ENCODE measurements around the gene CORIN.
"Not testable (repeated sequence)": the region's sequence is repeated elsewhere in the genome, so short reads cannot be mapped to it uniquely, and the experiment has no call there.

CORIN gene

DNA sequence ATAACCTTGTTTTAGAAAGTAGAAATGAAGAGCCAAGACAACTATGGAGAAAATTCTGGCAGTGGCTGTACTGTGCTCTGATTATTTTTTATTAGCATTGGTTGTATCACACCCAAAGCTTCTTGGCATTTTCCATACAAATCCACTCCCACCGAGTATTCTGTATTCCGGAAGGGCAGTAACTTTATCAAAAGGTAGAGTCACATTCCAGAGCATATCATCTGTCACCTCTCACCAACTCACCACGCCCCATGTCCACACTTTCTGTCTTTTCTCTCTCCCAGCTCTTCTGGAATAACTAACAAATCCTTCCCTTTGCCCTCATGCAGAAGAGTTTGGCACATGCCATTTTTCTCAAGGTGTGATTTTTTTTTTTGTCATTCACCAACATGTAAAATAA lies 52.7 kb downstream of the CORIN start:
- no peak overlapping the region for H3K4me3 ChIP-seq (ENCODE audit: low read length)
- no peak for DNase-seq (ENCODE audit: low read depth, low spot score)

DNA sequence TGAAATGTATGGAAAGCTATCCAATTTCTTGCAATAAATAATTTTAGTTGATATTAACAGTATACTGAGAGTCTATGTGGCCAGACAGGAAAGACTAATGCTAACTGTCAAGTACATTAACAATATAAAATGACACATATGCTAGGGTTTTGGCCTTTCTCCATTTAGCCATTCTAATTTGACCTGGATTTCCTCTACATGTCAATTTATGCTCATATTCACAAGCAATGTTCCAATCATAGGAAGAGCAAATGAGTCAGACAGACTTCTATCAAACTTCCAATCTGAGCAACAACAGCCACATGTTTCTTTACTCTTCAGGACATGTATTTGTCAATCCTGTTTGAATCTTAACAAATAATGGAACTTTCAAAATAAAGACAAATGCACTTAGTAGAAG lies 53.6 kb downstream of the CORIN start:
- no peak overlapping the region for H3K4me3 ChIP-seq (ENCODE audit: low read length)
- no peak for DNase-seq (ENCODE audit: low read depth, low spot score)

DNA sequence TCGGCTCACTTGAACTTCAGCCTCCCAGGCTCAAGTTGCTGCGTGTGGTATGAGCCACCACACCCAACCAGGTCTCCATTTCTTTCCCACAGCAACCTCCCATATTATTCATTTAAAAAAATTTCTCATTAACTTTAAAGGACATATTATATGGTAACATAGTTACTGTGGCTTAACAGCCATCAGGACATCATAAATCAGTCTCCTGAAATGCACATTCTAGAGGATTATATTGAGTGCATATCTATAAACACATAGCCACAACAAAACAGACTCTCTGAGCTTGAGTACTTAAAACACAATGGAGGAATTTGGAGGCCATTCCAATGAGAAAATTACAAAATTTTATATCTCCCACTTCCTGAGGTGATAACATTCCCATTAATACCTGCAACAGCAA lies 61.5 kb downstream of the CORIN start:
- DNase-seq (ENCODE audit: low read depth, low spot score): no peak
- H3K4me3 ChIP-seq (ENCODE audit: low read length): no peak overlapping the region

DNA sequence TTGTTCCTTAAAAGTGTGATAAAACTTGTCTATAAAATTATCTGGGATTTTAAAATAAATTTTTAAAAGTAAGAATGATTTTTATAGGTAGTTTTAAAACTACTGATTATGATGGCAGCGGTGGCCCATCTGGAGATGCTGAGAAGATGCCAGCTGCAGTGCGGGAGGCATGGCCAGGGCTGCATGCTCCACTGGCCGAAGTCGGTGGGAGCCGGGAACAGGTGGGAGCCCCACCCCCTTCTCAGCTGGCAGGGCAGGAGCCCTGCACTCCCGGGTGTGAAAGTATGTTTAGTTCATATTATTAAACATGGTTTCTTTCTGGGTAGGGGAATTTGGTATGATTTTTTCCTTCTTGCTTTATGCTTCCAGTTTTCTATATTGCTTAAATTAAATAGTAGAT lies 63.8 kb downstream of the CORIN start:
- no peak for DNase-seq (ENCODE audit: low read depth, low spot score)
- H3K4me3 ChIP-seq (ENCODE audit: low read length): no peak overlapping the region

DNA sequence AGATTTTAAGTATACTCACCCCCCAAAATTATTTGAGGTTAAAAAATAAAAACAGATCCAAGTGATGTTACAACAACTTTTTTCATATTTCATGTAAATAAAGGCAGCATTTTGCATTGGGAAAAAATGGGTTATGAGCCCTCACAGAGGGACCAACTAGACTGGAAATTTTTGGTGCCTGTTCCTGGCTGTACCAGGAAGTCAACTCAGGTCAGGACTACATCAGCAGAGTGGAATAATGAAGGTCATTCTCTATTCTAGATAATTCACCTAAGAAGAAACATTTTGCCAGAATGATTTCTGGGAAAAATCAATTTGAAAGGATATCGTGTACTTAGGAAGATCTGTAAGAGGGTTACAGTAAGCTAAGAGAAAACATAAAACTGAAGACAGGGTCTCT lies 66.8 kb downstream of the CORIN start:
- no peak overlapping the region for H3K4me3 ChIP-seq (ENCODE audit: low read length)
- DNase-seq (ENCODE audit: low read depth, low spot score): no peak

DNA sequence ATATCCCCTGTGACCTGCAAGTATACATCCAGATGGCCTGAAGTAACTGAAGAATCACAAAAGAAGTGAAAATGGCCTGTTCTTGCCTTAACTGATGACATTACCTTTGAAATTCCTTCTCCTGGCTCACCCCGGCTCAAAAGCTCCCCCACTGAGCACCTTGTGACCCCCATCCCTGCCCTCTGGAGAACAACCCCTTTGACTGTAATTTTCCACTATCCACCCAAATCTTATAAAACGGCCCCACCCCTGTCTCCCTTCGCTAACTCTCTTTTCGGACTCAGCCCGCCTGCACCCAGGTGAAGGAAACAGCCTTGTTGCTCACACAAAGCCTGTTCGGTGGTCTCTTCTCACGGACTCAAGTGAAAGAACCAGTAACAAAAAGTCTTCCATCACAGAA lies 69.9 kb downstream of the CORIN start:
- not testable (repeated sequence) for DNase-seq (ENCODE audit: low read depth, low spot score); H3K4me3 ChIP-seq (ENCODE audit: low read length)

DNA sequence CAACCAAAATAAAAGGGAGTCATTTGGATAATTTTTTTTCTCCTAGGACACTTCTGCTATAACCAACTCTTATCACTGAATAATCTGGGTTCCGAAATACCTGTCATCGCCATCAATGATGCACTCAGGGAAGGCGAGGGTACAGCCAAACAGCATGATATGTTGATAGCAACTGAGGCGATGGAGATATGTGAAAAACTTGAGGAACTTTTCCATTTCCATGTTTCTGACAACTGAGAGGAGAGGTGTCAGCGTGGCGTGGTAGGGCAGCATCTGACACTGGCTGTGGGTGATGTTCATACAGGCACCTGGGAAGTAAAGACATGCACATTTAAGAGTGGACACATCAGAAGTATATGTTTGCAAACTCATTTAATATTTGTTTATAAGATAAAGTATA lies 74.6 kb downstream of the CORIN start:
- H3K4me3 ChIP-seq (ENCODE audit: low read length): no peak overlapping the region
- DNase-seq (ENCODE audit: low read depth, low spot score): no peak

DNA sequence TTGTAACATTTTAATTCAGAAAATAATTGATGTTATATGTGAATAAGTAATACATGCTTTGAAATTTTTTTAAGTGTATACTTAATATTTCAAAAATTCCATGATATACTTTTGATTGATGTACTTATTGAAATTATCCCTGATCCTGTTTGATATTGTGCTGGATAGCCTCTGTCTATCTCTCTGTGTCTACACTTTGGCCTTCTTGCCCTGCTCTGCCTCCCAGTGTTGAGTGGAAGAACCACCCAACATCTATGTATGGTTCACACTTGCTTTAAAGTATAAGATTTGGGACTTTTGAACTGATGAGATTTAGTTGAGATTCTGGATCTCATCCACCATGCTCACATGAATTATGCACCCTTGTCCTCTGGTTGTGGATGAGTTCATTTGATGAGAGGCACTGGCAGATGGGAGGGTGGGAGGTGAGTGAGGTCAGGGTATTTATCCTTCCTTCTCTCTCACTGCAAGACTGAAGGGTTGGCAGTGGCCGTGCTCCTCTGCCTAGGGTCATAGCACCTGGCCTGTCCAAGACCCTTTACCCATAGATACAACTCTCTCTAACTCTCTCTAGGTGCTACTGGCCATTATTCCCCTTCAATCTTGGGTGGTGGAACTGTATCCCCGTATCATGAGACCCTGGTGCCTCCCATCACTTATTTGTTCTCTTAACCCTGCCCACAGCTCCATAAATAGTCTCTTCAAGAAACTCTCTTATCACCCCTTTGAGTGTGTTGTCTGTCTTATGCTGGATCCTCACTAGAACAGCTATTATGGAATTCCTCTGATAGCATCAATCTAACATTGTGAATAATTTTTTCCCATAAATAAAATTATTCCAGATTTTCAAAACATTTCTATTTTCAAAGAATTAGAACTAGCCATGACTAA lies 75.2 kb downstream of the CORIN start:
- H3K4me3 ChIP-seq (ENCODE audit: low read length): no peak overlapping the region
- no peak for DNase-seq (ENCODE audit: low read depth, low spot score)

DNA sequence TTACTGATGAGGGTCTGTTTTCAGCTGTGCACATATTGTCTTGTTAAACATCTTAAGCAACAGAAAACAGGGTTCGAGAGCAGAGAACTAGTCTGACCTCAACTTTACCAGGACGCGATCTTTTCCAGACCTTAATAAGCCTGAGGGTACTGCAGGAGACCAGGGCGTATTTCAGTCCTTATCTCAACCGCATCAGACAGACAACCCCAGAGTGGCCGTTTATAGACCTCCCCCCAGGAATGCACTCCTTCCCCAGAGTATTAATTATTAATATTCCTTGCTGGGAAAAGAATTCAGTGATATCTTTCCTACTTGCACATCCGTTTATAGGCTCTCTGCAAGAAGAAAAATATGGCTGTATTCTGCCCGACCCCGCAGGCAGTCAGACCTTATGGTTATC lies 84.6 kb downstream of the CORIN start:
- not testable (repeated sequence) for DNase-seq (ENCODE audit: low read depth, low spot score); H3K4me3 ChIP-seq (ENCODE audit: low read length)

DNA sequence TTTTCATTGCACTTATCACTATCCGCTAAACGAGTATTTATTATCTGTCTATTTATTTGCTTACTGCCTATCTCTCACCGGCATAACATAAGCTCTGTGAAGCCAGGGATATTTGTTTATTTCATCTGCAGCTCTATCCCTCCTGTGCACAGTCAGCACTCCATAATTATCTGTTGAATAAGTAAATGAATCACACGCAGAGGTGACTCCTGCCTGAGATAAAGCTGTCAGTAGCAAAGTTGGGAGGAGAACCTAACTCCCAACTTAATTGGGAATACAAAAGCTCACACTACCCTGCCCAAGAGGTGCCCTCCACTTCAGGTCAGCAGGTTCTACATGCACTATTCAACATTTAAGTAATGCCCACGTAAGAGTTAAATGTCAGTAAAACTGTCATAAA lies 85.7 kb downstream of the CORIN start:
- DNase-seq (ENCODE audit: low read depth, low spot score): no peak
- no peak overlapping the region for H3K4me3 ChIP-seq (ENCODE audit: low read length)

DNA sequence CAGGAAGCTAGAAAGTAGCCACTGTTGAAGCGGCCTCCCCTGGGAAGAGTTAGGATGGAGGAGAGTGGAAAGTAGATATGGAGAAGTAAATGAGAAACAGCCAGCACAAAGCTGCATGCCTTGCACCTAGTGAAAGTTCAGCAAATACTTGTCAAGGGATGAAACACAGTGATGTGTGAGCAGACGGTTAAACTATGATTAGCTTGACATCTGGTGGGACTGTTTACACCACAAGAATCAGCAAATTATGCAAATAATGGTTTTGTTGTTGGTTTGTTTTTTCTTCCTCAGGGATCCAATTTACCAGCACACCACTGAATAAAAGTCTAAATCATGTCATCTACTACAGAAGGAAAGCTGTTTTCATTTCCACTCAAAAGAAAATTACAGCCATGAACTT lies 87.1 kb downstream of the CORIN start:
- H3K4me3 ChIP-seq (ENCODE audit: low read length): no peak overlapping the region
- DNase-seq (ENCODE audit: low read depth, low spot score): no peak

DNA sequence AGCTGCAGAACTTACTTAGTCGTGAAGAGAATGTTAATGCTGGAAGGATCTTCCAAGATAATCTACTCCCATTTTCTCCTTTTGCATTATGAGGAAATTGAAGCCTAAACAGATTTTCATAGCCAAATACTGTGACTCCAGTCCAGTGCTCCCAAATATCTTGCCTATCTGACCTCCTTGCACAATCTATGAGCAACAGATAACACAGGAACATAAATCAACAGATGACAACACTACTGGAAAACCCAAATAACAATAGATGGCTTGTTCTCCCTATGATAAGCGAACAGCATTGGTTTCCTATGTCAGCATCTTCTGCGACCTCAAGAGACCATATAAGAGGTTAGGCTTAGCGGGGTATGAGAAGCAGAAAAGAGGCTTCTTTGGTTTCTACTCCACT lies 88.0 kb downstream of the CORIN start:
- no peak for DNase-seq (ENCODE audit: low read depth, low spot score)
- H3K4me3 ChIP-seq (ENCODE audit: low read length): no peak overlapping the region

DNA sequence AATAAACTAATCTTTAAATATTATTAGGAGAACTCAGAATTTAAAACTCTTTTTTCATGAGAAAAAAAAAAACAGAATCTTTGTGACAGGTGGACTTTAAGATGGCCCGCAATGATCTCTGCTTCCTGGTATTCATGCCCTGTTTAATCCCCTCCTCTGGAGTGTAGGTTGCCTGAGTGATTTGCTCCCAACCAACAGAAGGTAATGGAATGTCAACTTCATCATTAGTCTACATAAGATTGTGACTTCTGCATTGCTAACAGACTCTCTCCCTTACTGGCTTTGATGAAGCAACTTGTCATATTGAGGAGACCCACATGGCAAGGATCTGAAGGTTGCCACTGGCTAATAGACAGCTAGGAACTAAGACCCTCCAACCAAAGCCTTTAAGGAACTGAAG lies 88.8 kb downstream of the CORIN start:
- no peak for DNase-seq (ENCODE audit: low read depth, low spot score)
- H3K4me3 ChIP-seq (ENCODE audit: low read length): no peak overlapping the region

DNA sequence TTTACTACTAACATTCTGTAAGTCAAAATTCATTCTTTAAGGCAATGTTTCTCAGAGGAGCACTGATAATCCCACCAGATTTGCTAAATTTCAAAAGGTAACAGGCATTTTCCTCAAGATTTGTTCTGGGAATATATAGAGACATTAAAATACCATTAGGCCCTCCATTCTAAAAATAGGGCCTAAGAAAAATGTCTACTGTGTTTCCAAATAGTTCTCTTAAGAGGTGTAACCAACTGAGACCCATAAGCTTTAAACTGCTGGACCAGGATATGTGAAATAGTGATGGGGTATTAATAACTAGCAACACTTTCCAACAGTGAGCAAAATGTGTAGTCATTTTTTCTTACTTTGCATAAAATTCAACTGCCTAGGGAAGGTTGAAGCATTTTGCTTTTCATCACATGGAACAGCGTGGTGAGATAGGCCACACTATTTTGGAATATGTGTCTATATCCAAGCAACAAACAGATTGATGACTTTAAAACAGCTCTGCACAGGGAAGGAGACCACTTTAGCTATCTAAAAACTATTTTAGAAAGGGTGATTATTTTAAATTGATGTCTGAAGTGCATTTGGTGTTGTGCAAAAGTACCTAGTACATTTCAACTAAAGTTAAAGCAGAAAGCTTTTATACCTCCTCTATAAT lies 89.9 kb downstream of the CORIN start:
- DNase-seq (ENCODE audit: low read depth, low spot score): no peak
- H3K4me3 ChIP-seq (ENCODE audit: low read length): no peak overlapping the region

DNA sequence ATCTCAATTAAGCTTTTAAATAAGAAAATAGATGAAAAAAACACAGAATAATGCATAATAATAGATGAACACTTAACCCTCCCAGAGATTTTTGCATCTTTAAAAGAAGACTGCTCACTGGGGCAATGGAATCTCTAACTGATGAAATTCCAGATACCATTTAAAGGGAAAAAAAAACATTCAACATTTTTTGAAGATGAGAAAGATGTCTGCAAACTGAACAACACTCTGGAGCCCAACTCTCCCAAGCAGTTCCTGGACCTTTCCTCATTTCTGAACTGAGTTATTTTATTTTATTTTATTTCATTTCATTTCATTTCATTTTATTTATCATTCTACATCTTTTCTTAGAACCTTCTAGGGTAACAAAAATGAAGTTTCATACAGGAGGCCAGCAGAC lies 90.7 kb downstream of the CORIN start:
- DNase-seq (ENCODE audit: low read depth, low spot score): no peak
- no peak overlapping the region for H3K4me3 ChIP-seq (ENCODE audit: low read length)

DNA sequence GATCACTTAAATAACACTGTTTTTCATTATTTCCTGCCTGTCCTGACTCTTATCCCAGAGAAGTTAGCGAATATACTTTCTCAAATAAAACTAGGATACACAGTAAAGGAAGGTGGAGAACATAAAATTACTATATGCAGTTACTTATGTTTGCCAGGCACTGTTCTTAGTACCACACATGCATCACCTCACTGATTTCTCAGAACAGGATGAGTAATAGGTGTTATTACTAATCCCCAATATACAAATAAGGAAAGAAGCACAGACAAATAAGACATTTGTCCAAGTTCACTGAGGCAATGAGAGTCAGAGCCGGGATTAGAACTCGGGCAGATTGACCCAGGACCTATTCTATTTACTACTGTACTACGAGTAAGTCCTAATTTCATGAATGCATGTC lies 91.7 kb downstream of the CORIN start:
- DNase-seq (ENCODE audit: low read depth, low spot score): no peak
- H3K4me3 ChIP-seq (ENCODE audit: low read length): no peak overlapping the region

DNA sequence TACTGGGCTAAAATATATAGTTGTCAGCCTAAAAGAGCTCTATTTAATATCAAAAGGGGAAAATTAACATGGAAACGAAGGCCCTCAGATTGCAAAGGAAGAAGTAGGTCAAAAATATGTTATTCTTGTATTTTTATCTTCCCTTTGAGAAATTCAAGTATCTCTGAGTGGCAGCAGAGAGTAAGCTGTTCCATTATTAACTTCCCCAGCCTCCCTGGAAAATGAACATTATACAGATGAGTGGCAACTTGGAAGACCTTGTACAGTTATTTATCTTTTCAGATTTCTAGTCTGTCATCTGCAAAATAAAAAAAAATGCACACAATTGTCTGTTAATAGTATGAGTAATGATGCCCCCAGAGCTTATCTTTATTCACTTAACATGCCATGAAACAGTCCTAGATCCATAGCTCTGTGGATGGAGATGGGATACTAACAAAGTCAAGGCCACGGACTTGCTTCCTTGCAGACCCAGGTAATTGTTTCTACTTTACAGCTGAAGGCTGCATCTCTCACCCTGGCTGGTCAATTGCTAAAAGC lies 93.0 kb downstream of the CORIN start:
- no peak overlapping the region for H3K4me3 ChIP-seq (ENCODE audit: low read length)
- no peak for DNase-seq (ENCODE audit: low read depth, low spot score)

DNA sequence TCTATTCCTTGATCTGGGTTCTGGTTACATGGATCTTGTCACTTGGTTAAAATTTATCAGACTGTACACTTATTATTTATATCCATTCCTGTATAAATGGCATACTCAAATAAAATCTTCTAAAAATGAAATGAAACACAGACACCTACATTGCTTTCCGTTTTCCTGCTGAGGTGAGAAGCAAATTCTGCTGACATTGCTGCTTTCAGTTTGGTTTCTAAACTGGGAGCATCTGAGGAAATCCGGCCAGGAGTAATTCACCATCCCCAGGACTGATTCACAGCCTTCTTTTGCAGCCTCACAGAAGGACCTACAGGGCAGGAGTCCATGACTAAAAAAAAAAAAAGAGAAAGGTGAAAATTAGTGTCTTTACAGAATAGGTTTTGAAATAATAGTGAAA lies 93.6 kb downstream of the CORIN start:
- H3K4me3 ChIP-seq (ENCODE audit: low read length): no peak overlapping the region
- DNase-seq (ENCODE audit: low read depth, low spot score): no peak

DNA sequence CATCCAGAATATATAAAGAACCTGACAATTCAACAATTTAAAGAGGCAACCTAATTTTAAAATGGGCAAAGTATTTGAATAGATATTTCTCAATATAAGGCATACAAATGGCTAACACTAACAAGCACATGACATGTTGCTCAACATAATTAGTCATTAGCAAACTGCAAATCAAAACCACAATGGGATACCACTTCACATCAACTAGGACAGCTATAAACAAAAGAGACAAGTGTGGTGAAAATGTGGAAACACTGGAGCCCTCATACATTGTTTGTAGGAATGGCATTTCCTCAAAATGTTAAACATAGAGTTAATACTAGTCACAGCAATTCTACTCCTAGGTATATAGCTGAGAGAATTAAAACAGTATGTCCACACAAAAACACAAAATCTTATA lies 96.7 kb downstream of the CORIN start:
- no peak for DNase-seq (ENCODE audit: low read depth, low spot score)
- H3K4me3 ChIP-seq (ENCODE audit: low read length): no peak overlapping the region

DNA sequence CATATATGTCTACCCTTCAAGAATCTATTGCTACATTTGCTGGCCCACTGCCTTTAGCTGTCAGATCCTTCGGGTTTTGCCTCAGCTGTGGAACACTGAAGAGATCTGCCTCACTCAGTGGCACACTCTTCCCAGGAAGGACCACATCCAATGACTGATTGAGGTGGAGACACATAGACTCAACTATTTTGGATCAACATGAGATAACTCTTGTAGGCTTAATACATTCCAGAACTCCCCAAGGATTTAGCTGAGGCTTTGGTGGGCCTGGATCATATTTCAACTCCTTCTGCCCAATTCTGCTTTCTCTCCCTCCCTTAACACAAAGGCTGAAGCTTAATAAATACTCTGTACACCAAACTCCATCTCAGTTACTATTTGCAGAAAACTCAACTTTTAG lies 100.5 kb downstream of the CORIN start:
- no peak overlapping the region for H3K4me3 ChIP-seq (ENCODE audit: low read length)
- DNase-seq (ENCODE audit: low read depth, low spot score): no peak

DNA sequence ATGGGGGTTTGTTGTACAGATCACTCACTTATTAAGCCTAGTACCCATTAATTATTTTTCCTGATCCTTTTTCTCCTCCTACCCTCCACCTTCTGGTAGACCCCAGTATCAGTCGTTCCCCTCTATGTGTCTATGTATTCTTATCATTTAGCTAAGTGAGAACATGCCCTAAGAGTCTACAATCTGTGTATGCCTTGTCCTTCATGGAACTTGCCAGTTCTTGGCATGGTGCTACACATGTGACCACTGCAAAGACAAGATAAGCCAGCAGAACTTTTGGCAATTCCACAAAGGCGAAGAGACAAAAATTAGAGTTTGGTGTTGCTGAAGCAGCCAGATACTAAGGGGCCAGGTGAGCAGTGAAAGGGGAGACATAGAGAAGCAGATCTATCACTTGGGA lies 101.3 kb downstream of the CORIN start:
- DNase-seq (ENCODE audit: low read depth, low spot score): no peak
- no peak overlapping the region for H3K4me3 ChIP-seq (ENCODE audit: low read length)

Measured in Jurkat, Clone E6-1 (cell line).